Keratinocyte (primary cell): Measurements from ENCODE around the gene FSTL3. TPM values are rescaled to one million over a fixed set of nuclear protein-coding genes. Genes with fewer than 3 reads are reported as not detected.

ENCODE experiments used
- DNase-seq: peaks from one replicate; pipeline ENCODE4 v3.0.0-alpha.2; 2011; ENCODE audit warnings: low read depth, missing footprints, low spot score
- FAIRE-seq: peaks from 2 replicates; lab custom pipeline; 2011; peaks lifted over from hg19 to GRCh38; lab: Jason Lieb, UNC
- H2AFZ ChIP-seq: 2 replicates; pipeline ENCODE4 v1.6.0; 2012; ENCODE audit warnings: low read length, control low read depth, inconsistent platforms; ENCODE audit not compliant: control insufficient read depth
- H3K27ac ChIP-seq: 2 replicates; pipeline ENCODE4 v1.5.1; 2011; ENCODE audit warnings: low read length; ENCODE audit not compliant: control insufficient read depth, insufficient read depth
- H3K27me3 ChIP-seq: 3 replicates; pipeline ENCODE4 v1.6.0; 2011; ENCODE audit warnings: low read length; ENCODE audit not compliant: control insufficient read depth, insufficient read depth; ENCODE audit errors: extremely low read depth
- H3K36me3 ChIP-seq, 2 experiments: 2 replicates in 1 of 2; 3 replicates in 1 of 2; pipeline ENCODE4 v1.5.1; 2011; ENCODE audit warnings: low read length in 2 of 2, mild to moderate bottlenecking in 1 of 2; ENCODE audit not compliant: control insufficient read depth in 2 of 2, insufficient read depth in 2 of 2; ENCODE audit errors: extremely low read depth in 1 of 2
- H3K4me1 ChIP-seq: 3 replicates; pipeline ENCODE4 v1.5.1; 2011; ENCODE audit warnings: low read length; ENCODE audit not compliant: control insufficient read depth, insufficient read depth; ENCODE audit errors: extremely low read depth
- H3K4me2 ChIP-seq: 3 replicates; pipeline ENCODE4 v1.6.0; 2011; ENCODE audit warnings: low read depth, low read length; ENCODE audit not compliant: control insufficient read depth, insufficient read depth; ENCODE audit errors: extremely low read depth
- H3K4me3 ChIP-seq, 3 experiments: fragments of 200-600 bp in 1 of 3; sonication (generic) in 1 of 3; 2 replicates in 2 of 3; 3 replicates in 1 of 3; pipeline ENCODE4 v1.5.1; 2011 to 2016; ENCODE audit warnings: low read length in 3 of 3, mild to moderate bottlenecking in 3 of 3, control low read depth in 2 of 3, inconsistent platforms in 1 of 3, low read depth in 1 of 3, mixed read lengths in 1 of 3, mixed run types in 1 of 3, moderate library complexity in 1 of 3; ENCODE audit not compliant: control insufficient read depth in 2 of 3, insufficient read depth in 2 of 3; ENCODE audit errors: extremely low read depth in 1 of 3
- H3K79me2 ChIP-seq: 2 replicates; pipeline ENCODE4 v1.6.0; 2012; ENCODE audit warnings: low read length; ENCODE audit not compliant: control insufficient read depth, insufficient read depth
- H3K9ac ChIP-seq: 3 replicates; pipeline ENCODE4 v1.6.0; 2011; ENCODE audit warnings: low read length; ENCODE audit not compliant: control insufficient read depth, insufficient read depth; ENCODE audit errors: extremely low read depth
- H3K9me1 ChIP-seq: 3 replicates; pipeline ENCODE4 v1.6.0; 2011; ENCODE audit warnings: low read length; ENCODE audit not compliant: control insufficient read depth, insufficient read depth; ENCODE audit errors: extremely low read depth
- H3K9me3 ChIP-seq: 2 replicates; pipeline ENCODE4 v1.5.1; 2012; ENCODE audit warnings: low read depth, low read length; ENCODE audit not compliant: control insufficient read depth
- H4K20me1 ChIP-seq: 3 replicates; pipeline ENCODE4 v1.6.0; 2011; ENCODE audit warnings: low read length; ENCODE audit not compliant: control insufficient read depth, insufficient read depth; ENCODE audit errors: extremely low read depth
- CTCF ChIP-seq, 3 experiments: IDR thresholded peaks in 1 of 3; conservative IDR thresholded peaks in 1 of 3; optimal IDR thresholded peaks in 1 of 3; 2 replicates in 2 of 3; 3 replicates in 1 of 3; pipeline versions ENCODE3 to v1.5.1; 2011; ENCODE audit warnings: low read length in 3 of 3, mild to moderate bottlenecking in 3 of 3, moderate library complexity in 2 of 3, control low read depth in 1 of 3, inconsistent platforms in 1 of 3; ENCODE audit not compliant: insufficient read depth in 2 of 3; ENCODE audit errors: extremely low read depth in 1 of 3
- EZH2 ChIP-seq: IDR thresholded peaks from one replicate; pipeline ENCODE4 v1.6.1; 2012; ENCODE audit warnings: inconsistent platforms, mild to moderate bottlenecking, low read length, moderate library complexity
- dilution Hi-C: fragments of 300-500 bp; cut with MboI; formaldehyde crosslinking; loops from one replicate; pipeline ENCODE4 v1.7.0; 2020; ENCODE audit warnings: low sequenced_read_pairs; ENCODE audit not compliant: extremely low pct_ligation_motif_present
- polyA plus RNA-seq, 5 experiments: library from polyadenylated mRNA; depleted of rRNA in 3 of 5; stranded (reverse) in 3 of 5; stranded (forward) in 1 of 5; unstranded in 1 of 5; fragments of >200 nt; gene quantifications; 1 replicate in 1 of 5; 2 replicates in 3 of 5; 3 replicates in 1 of 5; pipeline versions ENCODE4 v1.2.1 to v1.2.3, GENCODE V29; 2011 to 2012; ENCODE audit warnings: missing spikeins in 2 of 5, low read depth in 1 of 5, low replicate concordance in 1 of 5

FSTL3 gene
- polyA plus RNA-seq, 1 donor (not counting 4 experiments of a cell fraction or from before 2014, with no cell fraction given): 54.4 TPM

- FAIRE-seq (no peak), DNase-seq (no peak)
- Histone ChIP-seq H3K4me1 (peaks cover 3% of the 10 kb centered on the region), H3K27ac (no peak overlapping the region), H3K79me2 (no peaks in the 10 kb centered on the region), H2AFZ (no peak overlapping the region), H4K20me1 (no peaks in the 10 kb centered on the region), H3K27me3 (no peaks in the 10 kb centered on the region), H3K9me1 (no peaks in the 10 kb centered on the region), H3K4me2 (no peak overlapping the region), H3K36me3 (no peaks in the 10 kb centered on the region), H3K9ac (no peak overlapping the region), H3K4me3 (no peak overlapping the region), H3K9me3 (no peaks in the 10 kb centered on the region)
- dilution Hi-C loops: no loop called here
- TF ChIP-seq CTCF (optimal IDR thresholded peaks at IDR 0.05 in 1 of 3, IDR thresholded peaks at IDR 0.05 in 1 of 3, conservative IDR thresholded peaks at IDR 0.05 in 1 of 3; ENCODE audit: extremely low read depth in 1 of 3, insufficient read depth in 2 of 3, low read length in 3 of 3) (no peak), EZH2 (no peak)
Measured at GRCh38 chr19:670609-671075, 5.5 kb upstream of the FSTL3 start.

GRCh38 chr19:674282-675151 is 1.7 kb upstream of the FSTL3 start:
- H3K36me3 ChIP-seq: peaks cover 7 to 18% of the 10 kb centered on the region in 2 experiments
- H3K9me1 ChIP-seq: peaks cover 2% of the 10 kb centered on the region
- no peak overlapping the region for H3K27ac ChIP-seq
- peaks cover 23% of the 10 kb centered on the region for H3K79me2 ChIP-seq
- DNase-seq (no peak), FAIRE-seq (no peak)
- H3K27me3 ChIP-seq: no peaks in the 10 kb centered on the region
- peaks cover 12% of the 10 kb centered on the region for H4K20me1 ChIP-seq
- no peaks in the 10 kb centered on the region for H3K9me3 ChIP-seq
- no peak overlapping the region for H3K4me2 ChIP-seq
- no peak overlapping the region for H2AFZ ChIP-seq
- no peak overlapping the region for H3K9ac ChIP-seq
- peaks cover 25% of the 10 kb centered on the region for H3K4me1 ChIP-seq
- H3K4me3 ChIP-seq: no peak overlapping the region
- dilution Hi-C loops: no loop called here
- TF ChIP-seq CTCF (optimal IDR thresholded peaks at IDR 0.05 in 1 of 3, IDR thresholded peaks at IDR 0.05 in 1 of 3, conservative IDR thresholded peaks at IDR 0.05 in 1 of 3; ENCODE audit: extremely low read depth in 1 of 3, insufficient read depth in 2 of 3, low read length in 3 of 3): no peak
- TF ChIP-seq EZH2: no peak
